Small intestine (tissue), 7 donors: ENCODE results near the gene METAP1D. TPM values are rescaled to one million over a fixed set of nuclear protein-coding genes. Genes with fewer than 3 reads are reported as not detected.

ENCODE experiments used
- DNase-seq, 2 donors: peaks; one replicate each; pipeline versions ENCODE4 v3.0.0 to v3.0.0-alpha.2; 2013
- FAIRE-seq: peaks from 2 replicates; lab custom pipeline; 2012; peaks lifted over from hg19 to GRCh38; lab: Jason Lieb, UNC
- H3K27ac ChIP-seq, 3 donors: one replicate each; pipeline ENCODE4 v1.5.1; 2013; ENCODE audit warnings: low read length in 2 of 3, mild to moderate bottlenecking in 2 of 3, control low read depth in 1 of 3, inconsistent platforms in 1 of 3, low read depth in 1 of 3, moderate library complexity in 1 of 3
- H3K27me3 ChIP-seq, 3 donors: one replicate each; pipeline ENCODE4 v1.6.1; 2013; ENCODE audit warnings: low read length in 3 of 3, inconsistent platforms in 1 of 3; ENCODE audit not compliant: control insufficient read depth in 3 of 3, insufficient read depth in 3 of 3
- H3K36me3 ChIP-seq, 3 donors: one replicate each; pipeline ENCODE4 v1.6.1; 2013; ENCODE audit warnings: low read length in 3 of 3, inconsistent platforms in 1 of 3, low read depth in 1 of 3, mild to moderate bottlenecking in 1 of 3, moderate library complexity in 1 of 3; ENCODE audit not compliant: control insufficient read depth in 3 of 3, insufficient read depth in 2 of 3
- H3K4me1 ChIP-seq, 3 donors: one replicate each; pipeline ENCODE4 v1.6.1; 2013; ENCODE audit warnings: low read length in 2 of 3, inconsistent platforms in 1 of 3, low read depth in 1 of 3, mild to moderate bottlenecking in 1 of 3, moderate library complexity in 1 of 3; ENCODE audit not compliant: control insufficient read depth in 3 of 3, insufficient read depth in 2 of 3
- H3K4me3 ChIP-seq, 3 donors: one replicate each; pipeline ENCODE4 v1.5.1; 2013; ENCODE audit warnings: low read length in 3 of 3, control low read depth in 1 of 3, inconsistent platforms in 1 of 3, low read depth in 1 of 3, mild to moderate bottlenecking in 1 of 3, moderate library complexity in 1 of 3
- H3K9me3 ChIP-seq, 2 donors: one replicate each; pipeline ENCODE4 v1.6.1; 2013; ENCODE audit warnings: low read depth in 1 of 2, low read length in 1 of 2; ENCODE audit not compliant: control insufficient read depth in 2 of 2, insufficient read depth in 1 of 2
- polyA plus RNA-seq, 4 donors: library from polyadenylated mRNA; stranded (reverse) in 3 of 4; unstranded in 1 of 4; fragments of 200-250 nt in 3 of 4; fragments of 120-200 nt in 1 of 4; gene quantifications; one replicate each; pipeline versions ENCODE4 v1.2.1 to v1.2.3, GENCODE V29; 2013
- donor health status: healthy with polysubstance abuse.
- donor health status: control.
- donor health status: control.
- donor health status: Bipolar disorder and iron deficiency.
- donor health status: healthy.

METAP1D gene
- polyA plus RNA-seq, 4 donors, result 0.45 to 8.4 (median 3.0) TPM

GRCh38 chr2:172128484-172128883, 128.7 kb downstream of the METAP1D start:
- FAIRE-seq, result no peak
- Histone ChIP-seq H3K27ac (no peak overlapping the region), H3K36me3 (no peaks in the 10 kb centered on the region), H3K27me3 (peaks cover 0 to 6% (median 0%) of the 10 kb centered on the region in 3 donors), H3K9me3 (no peaks in the 10 kb centered on the region), H3K4me3 (no peak overlapping the region), H3K4me1 (no peaks in the 10 kb centered on the region)
- no peak for DNase-seq

DNA sequence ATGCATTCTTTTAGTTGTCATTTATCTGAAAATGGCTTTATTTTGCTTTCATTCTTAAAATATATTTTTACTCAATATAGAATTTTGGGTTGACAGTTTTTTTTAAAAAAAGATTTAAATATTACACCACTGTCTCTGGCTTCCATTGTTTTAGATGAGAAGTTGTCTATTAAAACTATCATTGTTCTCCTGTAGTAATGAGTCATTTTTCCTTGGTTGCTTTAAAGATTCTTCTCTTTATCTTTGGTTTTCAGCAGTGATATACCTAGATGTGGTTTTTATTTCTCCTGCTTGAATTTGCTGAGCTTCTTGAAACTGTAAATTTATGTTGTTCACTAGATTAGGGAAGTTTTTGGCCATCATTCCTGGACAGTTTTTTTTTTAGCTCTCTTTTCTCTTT, 129.7 kb downstream of the METAP1D start:
- FAIRE-seq (no peak), DNase-seq (no peak)
- Histone ChIP-seq H3K9me3 (no peaks in the 10 kb centered on the region), H3K27me3 (peaks cover 0 to 8% (median 0%) of the 10 kb centered on the region in 3 donors), H3K27ac (no peak overlapping the region), H3K36me3 (no peaks in the 10 kb centered on the region), H3K4me1 (no peaks in the 10 kb centered on the region), H3K4me3 (no peak overlapping the region)

Other genes starting within 250 kb of the METAP1D start
- 1 to 10 TPM; 2.2 to 6.2 (median 4.4) TPM for gene SLC25A12, start 105.7 kb upstream of the METAP1D start, polyA plus RNA-seq
- 10 to 100 TPM; 14.5 to 39.3 (median 30.5) TPM for gene HAT1, start 77.5 kb upstream of the METAP1D start, polyA plus RNA-seq
- 1 to 10 TPM in 1 of 4 donors, under 1 TPM in 1, not detected in 2; 0.47 to 1.3 TPM for gene DLX1, start 85.6 kb downstream of the METAP1D start, polyA plus RNA-seq
- gene DLX2, start 102.9 kb downstream of the METAP1D start, polyA plus RNA-seq, result under 1 TPM in 2 of 4 donors, not detected in 2; 0.18 to 0.19 TPM